HEK293 (cell line): ENCODE data around the gene IZUMO3.

ENCODE experiments used
- CTCF ChIA-PET: fragments of 350-600 bp; formaldehyde crosslinking; extraction: SDS; loops from one replicate; lab custom pipeline; 2021; ENCODE audit warnings: antibody characterized with exemption; lab: Yijun Ruan, JAX
- POLR2A ChIA-PET: fragments of 300-600 bp; formaldehyde crosslinking; extraction: SDS; loops from one replicate; lab custom pipeline; 2020; ENCODE audit warnings: antibody characterized with exemption, inconsistent platforms; lab: Yijun Ruan, JAX
- H3K27ac ChIP-seq: fragments of 200-500 bp; sonication (Bioruptor generic); 2 replicates; pipeline ENCODE4 v1.5.1; 2014; ENCODE audit warnings: low read depth, low read length, control low read depth, inconsistent platforms; ENCODE audit errors: extremely low read depth
- H3K36me3 ChIP-seq, 2 experiments: fragments of 200-500 bp in 1 of 2; sonication (Bioruptor generic) in 1 of 2; 1 replicate in 1 of 2; 2 replicates in 1 of 2; pipeline ENCODE4 v1.5.1; 2014 to 2017; ENCODE audit warnings: inconsistent platforms in 2 of 2, low read length in 2 of 2; ENCODE audit not compliant: control insufficient read depth in 2 of 2, insufficient read depth in 1 of 2
- H3K4me1 ChIP-seq: fragments of 200-500 bp; sonication (Bioruptor generic); 2 replicates; pipeline ENCODE4 v1.5.1; 2014; ENCODE audit warnings: mild to moderate bottlenecking, low read length, inconsistent platforms; ENCODE audit not compliant: control insufficient read depth, insufficient read depth
- H3K4me3 ChIP-seq: 2 replicates; pipeline ENCODE4 v1.5.1; 2011; ENCODE audit warnings: low read depth, mild to moderate bottlenecking, control low read depth, low read length, moderate library complexity
- H3K9me3 ChIP-seq: fragments of 200-500 bp; sonication (Bioruptor generic); 2 replicates; pipeline ENCODE4 v1.5.1; 2014; ENCODE audit warnings: low read depth, low read length, inconsistent platforms; ENCODE audit not compliant: control insufficient read depth, insufficient read depth
- GFI1B ChIP-seq: fragments of 450-650 bp; formaldehyde crosslinking; IDR thresholded peaks from 2 replicates; pipeline ENCODE4 v1.5.1; 2016; ENCODE audit warnings: missing biosample characterization, missing genetic modification characterization
- HOXD13 ChIP-seq: sonication (generic); formaldehyde crosslinking; IDR thresholded peaks from 2 replicates; pipeline ENCODE4 v1.8.0; 2022; ENCODE audit warnings: missing genetic modification reagents, borderline replicate concordance
- ZBTB44 ChIP-seq: fragments of 450-650 bp; IDR thresholded peaks from 2 replicates; pipeline ENCODE4 v1.5.1; 2018; ENCODE audit warnings: missing biosample characterization, mild to moderate bottlenecking, missing genetic modification characterization
- ZEB2 ChIP-seq: fragments of 450-650 bp; formaldehyde crosslinking; IDR thresholded peaks from 2 replicates; pipeline ENCODE4 v1.5.1; 2016; ENCODE audit warnings: missing biosample characterization, missing genetic modification characterization
- ZNF112 ChIP-seq: fragments of 450-650 bp; formaldehyde crosslinking; IDR thresholded peaks from 2 replicates; pipeline ENCODE4 v1.5.0; 2017; ENCODE audit warnings: missing biosample characterization, missing genetic modification characterization
- ZNF23 ChIP-seq: fragments of 450-650 bp; formaldehyde crosslinking; IDR thresholded peaks from 2 replicates; pipeline ENCODE4 v1.5.1; 2016; ENCODE audit warnings: missing biosample characterization, missing genetic modification characterization, borderline replicate concordance
- ZNF292 ChIP-seq: fragments of 450-650 bp; formaldehyde crosslinking; IDR thresholded peaks from 2 replicates; pipeline ENCODE4 v1.5.1; 2016; ENCODE audit warnings: low read depth, missing biosample characterization, missing genetic modification characterization, borderline replicate concordance
- ZNF670 ChIP-seq: fragments of 450-650 bp; formaldehyde crosslinking; IDR thresholded peaks from 2 replicates; pipeline ENCODE4 v1.5.1; 2016; ENCODE audit warnings: missing biosample characterization, missing genetic modification characterization, low read depth

The IZUMO3 gene

DNA sequence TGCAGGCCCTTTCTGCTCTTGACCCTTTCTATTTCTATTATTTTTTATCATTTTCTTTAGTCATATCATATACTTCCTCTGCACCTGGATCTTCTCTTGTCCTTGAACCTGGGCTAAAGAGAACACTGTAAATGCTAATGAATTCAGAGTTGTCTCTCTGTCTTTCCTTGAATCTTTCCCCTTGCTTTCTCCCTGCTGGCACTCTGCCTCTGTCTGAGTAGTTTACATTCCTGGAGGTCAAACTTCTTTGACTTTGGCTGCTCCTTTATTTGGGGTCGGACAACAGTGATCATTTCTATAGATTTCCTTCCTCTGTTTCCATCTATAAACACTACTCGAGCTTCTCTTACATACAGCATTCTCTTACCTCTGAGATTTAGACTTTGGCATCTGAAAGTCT, 47.1 kb downstream of the IZUMO3 start:
- H3K9me3 ChIP-seq: no peaks in the 10 kb centered on the region
- no peak overlapping the region for H3K4me3 ChIP-seq
- CTCF ChIA-PET: no interaction called here
- no peak overlapping the region for H3K27ac ChIP-seq
- H3K4me1 ChIP-seq: no peaks in the 10 kb centered on the region
- POLR2A ChIA-PET: no interaction called here
- no peaks in the 10 kb centered on the region for H3K36me3 ChIP-seq
- no peak for TF ChIP-seq ZNF23 (tag by site-specific recombination)

DNA sequence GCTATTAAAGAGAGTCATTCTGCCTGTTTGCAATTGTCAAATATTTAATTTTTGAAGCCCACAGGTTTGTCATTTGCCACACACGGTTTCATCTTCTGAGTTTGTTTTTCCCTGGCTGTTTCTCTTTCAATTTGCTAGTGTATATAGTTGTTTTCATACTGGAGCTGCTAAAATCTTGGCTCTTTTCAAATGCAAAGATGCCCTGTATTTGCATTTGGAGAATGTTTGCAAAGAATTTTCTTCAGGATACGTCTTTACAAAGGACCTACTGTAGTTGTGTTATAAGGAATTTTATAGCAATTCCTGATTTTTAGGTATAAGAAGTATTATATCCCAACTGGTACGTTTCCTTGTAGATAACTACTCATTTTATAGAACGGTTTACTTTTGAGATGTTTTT, 48.0 kb downstream of the IZUMO3 start:
- no peaks in the 10 kb centered on the region for H3K4me1 ChIP-seq
- ChIA-PET POLR2A (no interaction called here), CTCF (no interaction called here)
- no peak for TF ChIP-seq ZNF112 (tag by site-specific recombination)
- no peak for TF ChIP-seq ZNF670 (tag by site-specific recombination)
- no peak for TF ChIP-seq GFI1B (tag by site-specific recombination)
- no peak for TF ChIP-seq ZEB2 (tag by site-specific recombination)
- TF ChIP-seq ZNF292: no peak
- no peak for TF ChIP-seq HOXD13
- no peak for TF ChIP-seq ZBTB44
- no peak overlapping the region for H3K27ac ChIP-seq
- no peaks in the 10 kb centered on the region for H3K9me3 ChIP-seq
- no peak overlapping the region for H3K4me3 ChIP-seq
- no peaks in the 10 kb centered on the region for H3K36me3 ChIP-seq
